HEK293T (cell line): ENCODE measurements around the gene PCDHA1.

Experiments used
- BHLHE40 ChIP-seq: fragments of 450-650 bp; IDR thresholded peaks from 2 replicates; pipeline ENCODE4 v1.6.1; 2016; ENCODE audit warnings: mild to moderate bottlenecking, moderate library complexity, borderline replicate concordance
- CTBP1 ChIP-seq: fragments of 450-650 bp; IDR thresholded peaks from 2 replicates; pipeline ENCODE4 v1.6.1; 2016; ENCODE audit warnings: borderline replicate concordance
- ELF4 ChIP-seq: fragments of 450-650 bp; IDR thresholded peaks from 2 replicates; pipeline ENCODE4 v1.6.1; 2017; ENCODE audit warnings: antibody characterized with exemption
- FOXA1 ChIP-seq: fragments of 450-650 bp; IDR thresholded peaks from 2 replicates; pipeline ENCODE4 v1.6.1; 2016; ENCODE audit warnings: mild to moderate bottlenecking
- FOXK2 ChIP-seq: fragments of 450-650 bp; IDR thresholded peaks from 2 replicates; pipeline ENCODE4 v1.6.1; 2016; ENCODE audit warnings: mild to moderate bottlenecking
- FOXM1 ChIP-seq: fragments of 450-650 bp; IDR thresholded peaks from 2 replicates; pipeline ENCODE4 v1.6.1; 2017; ENCODE audit warnings: mild to moderate bottlenecking, borderline replicate concordance
- L3MBTL2 ChIP-seq: fragments of 450-650 bp; conservative IDR thresholded peaks from 2 replicates; pipeline ENCODE4 v1.6.1; 2016; ENCODE audit warnings: mild to moderate bottlenecking
- SUZ12 ChIP-seq: fragments of 450-650 bp; IDR thresholded peaks from 2 replicates; pipeline ENCODE4 v1.6.1; 2016; ENCODE audit warnings: mild to moderate bottlenecking
- TARDBP ChIP-seq: fragments of 450-650 bp; IDR thresholded peaks from 2 replicates; pipeline ENCODE4 v1.6.1; 2016
- ZNF384 ChIP-seq: fragments of 450-650 bp; IDR thresholded peaks from 2 replicates; pipeline ENCODE4 v1.6.1; 2016

GRCh38 chr5:140822281-140822629 lies 36.3 kb downstream of the PCDHA1 start:
- no peak for TF ChIP-seq TARDBP
- no peak for TF ChIP-seq FOXA1
- TF ChIP-seq FOXK2, result no peak
- no peak for TF ChIP-seq ELF4
- TF ChIP-seq FOXM1, result no peak
- TF ChIP-seq SUZ12, result no peak
- TF ChIP-seq BHLHE40, result no peak
- TF ChIP-seq ZNF384, result no peak
- no peak for TF ChIP-seq L3MBTL2
- TF ChIP-seq CTBP1, result no peak
